HUES6 (cell line): Measurements from ENCODE around the gene TPTE2.

Experiments used
- H3K27ac ChIP-seq: 2 replicates; pipeline ENCODE4 v1.7.0; 2013; ENCODE audit warnings: low read depth, mild to moderate bottlenecking, low read length, inconsistent platforms
- H3K27me3 ChIP-seq: 2 replicates; pipeline ENCODE4 v1.6.1; 2013; ENCODE audit warnings: low read length; ENCODE audit not compliant: control insufficient read depth, insufficient read depth
- H3K36me3 ChIP-seq: 2 replicates; pipeline ENCODE4 v1.6.1; 2013; ENCODE audit warnings: low read length; ENCODE audit not compliant: control insufficient read depth, insufficient read depth
- H3K4me1 ChIP-seq: 2 replicates; pipeline ENCODE4 v1.6.1; 2013; ENCODE audit warnings: low read length; ENCODE audit not compliant: control insufficient read depth, insufficient read depth
- H3K4me3 ChIP-seq: 2 replicates; pipeline ENCODE4 v1.5.1; 2013; ENCODE audit warnings: low read depth, low read length
- H3K9ac ChIP-seq: one replicate; pipeline ENCODE4 v1.6.1; 2013; ENCODE audit warnings: mild to moderate bottlenecking, low read length
- H3K9me3 ChIP-seq: 2 replicates; pipeline ENCODE4 v1.6.1; 2013; ENCODE audit warnings: low read depth, low read length; ENCODE audit not compliant: control insufficient read depth, insufficient read depth

Gene TPTE2

DNA sequence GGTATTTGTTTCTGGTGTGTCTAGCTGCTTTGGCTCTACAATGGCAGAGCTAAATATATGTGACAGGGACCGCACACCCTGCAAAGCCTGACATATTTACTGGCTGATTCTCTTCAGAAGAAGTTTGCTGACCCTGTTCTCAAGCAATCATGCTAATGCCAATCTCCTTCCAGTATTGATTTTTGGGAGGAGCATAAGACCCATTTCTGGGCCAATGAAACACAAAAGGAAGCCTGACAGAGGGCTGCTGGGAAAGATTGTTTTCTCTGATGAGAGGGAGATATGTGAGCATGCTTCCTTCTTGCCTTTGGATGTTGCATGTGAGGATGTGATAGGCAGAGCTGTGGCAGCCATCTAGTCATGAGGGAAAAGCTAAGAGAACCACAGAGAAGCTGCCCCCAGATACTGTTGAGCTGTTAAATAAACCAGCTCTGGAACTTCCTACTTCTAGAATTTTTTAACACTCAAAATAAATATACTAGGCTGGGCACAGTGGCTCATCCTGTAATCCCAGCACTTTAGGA lies 31.4 kb upstream of the TPTE2 start:
- Histone ChIP-seq H3K36me3 (no peaks in the 10 kb centered on the region), H3K9ac (no peak overlapping the region), H3K4me3 (no peak overlapping the region), H3K4me1 (no peaks in the 10 kb centered on the region; the same call in 1 of the 2 replicates), H3K27me3 (no peaks in the 10 kb centered on the region), H3K9me3 (peaks cover 3% of the 10 kb centered on the region; the same call in 1 of the 2 replicates), H3K27ac (no peak overlapping the region)

DNA sequence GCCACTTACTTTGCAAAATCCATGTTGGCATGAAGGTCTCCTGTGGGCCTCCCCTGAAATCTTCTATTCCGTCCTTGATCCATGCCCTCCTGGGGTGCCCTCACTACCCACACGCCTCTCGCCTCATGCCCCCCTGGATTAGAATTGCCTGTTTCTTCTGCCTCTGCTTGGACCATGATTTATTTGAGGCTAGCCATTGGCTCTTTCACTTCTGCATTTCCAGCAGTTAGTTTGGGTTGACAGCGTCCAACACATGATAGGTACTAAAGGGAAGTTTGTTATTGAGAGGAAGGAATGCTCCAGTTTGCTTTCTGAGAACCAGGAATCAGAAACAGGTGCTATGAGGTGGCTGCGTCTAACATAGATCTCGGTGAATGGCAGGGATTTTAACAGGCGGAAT lies 30.5 kb upstream of the TPTE2 start:
- peaks cover 3% of the 10 kb centered on the region; the same call in 1 of the 2 replicates for H3K9me3 ChIP-seq
- H3K27me3 ChIP-seq, result no peaks in the 10 kb centered on the region
- H3K4me3 ChIP-seq, result no peak overlapping the region
- H3K9ac ChIP-seq, result no peak overlapping the region
- H3K27ac ChIP-seq, result no peak overlapping the region
- H3K4me1 ChIP-seq, result peaks cover 5% of the 10 kb centered on the region; the same call in 1 of the 2 replicates
- H3K36me3 ChIP-seq, result no peaks in the 10 kb centered on the region

DNA sequence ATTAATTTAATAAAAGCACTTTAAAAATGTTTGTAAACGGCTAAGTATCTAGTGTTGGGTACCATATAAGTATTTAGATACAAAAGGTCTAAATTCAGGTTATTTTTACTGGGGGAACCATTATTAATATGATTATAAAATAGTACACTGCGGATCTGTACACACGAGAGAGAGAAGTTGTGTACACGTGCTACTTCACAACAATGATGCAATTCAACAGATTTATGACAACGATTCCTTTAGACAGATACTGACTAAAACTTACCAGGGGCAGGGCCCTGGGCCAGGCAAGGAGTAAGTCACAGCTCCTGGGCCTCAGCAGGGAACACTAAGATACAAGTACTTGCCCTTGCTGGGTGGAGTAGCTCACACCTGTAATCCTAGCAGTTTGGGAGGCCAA lies 29.1 kb upstream of the TPTE2 start:
- Histone ChIP-seq H3K9ac (no peak overlapping the region), H3K27me3 (no peaks in the 10 kb centered on the region), H3K9me3 (peaks cover 11% of the 10 kb centered on the region; the same call in 1 of the 2 replicates), H3K36me3 (no peaks in the 10 kb centered on the region), H3K27ac (no peak overlapping the region), H3K4me1 (peaks cover 5% of the 10 kb centered on the region; the same call in 1 of the 2 replicates), H3K4me3 (no peak overlapping the region)

DNA sequence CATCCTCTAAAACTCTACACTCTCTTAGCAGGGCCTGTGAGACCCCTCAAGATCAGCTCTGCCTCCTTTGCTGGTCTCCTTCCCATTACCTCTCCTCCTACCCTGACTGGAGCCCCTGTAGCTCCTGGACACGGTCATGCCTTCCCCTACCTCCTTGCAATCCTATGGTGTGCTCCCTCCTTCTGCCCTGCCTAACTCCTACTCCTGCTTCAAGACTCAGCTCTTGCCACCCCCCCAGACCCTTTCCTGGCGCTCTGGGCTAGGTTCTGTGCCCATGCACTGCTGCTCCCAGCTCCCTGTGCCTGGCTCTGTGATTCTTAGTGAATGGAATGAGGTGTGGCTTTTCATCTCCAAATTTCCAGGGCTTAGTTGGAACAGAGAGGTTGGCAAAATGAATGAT lies 28.0 kb upstream of the TPTE2 start:
- Histone ChIP-seq H3K27me3 (no peaks in the 10 kb centered on the region), H3K4me1 (peaks cover 5% of the 10 kb centered on the region; the same call in 1 of the 2 replicates), H3K4me3 (no peak overlapping the region), H3K9ac (no peak overlapping the region), H3K27ac (no peak overlapping the region), H3K9me3 (peaks cover 13% of the 10 kb centered on the region; the same call in 1 of the 2 replicates), H3K36me3 (no peaks in the 10 kb centered on the region)

DNA sequence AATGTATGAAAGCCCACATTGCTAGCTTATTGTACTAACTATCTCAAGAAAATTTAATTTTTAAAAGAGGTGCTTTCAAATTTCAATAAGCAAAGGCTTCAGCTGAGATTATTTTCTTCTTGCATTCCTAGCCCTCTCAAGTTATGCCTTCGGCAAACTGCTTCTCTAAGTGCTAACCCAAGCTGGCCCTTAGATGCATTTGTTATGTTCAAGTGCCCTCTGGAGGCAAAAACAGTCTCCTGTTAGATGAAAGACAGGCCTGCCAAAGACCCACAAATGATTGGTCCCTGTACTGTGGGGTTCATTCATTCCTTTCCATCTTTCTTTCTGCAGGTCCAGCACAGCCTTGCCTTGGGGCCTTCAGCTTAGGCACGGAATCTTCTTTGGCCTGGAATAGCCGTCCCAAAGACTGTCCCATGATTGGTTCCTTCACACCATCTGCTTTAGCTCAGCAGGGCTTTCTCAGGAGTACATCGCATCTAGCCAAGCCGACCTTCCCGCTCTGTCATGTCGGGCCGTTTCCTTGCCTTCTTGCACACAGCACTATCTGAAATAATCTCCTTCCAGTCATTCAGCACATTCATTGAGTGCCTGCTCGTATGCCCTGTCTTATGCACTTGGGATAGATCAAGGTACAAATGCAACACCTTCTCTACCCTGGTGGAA lies 26.4 kb upstream of the TPTE2 start:
- peaks cover 5% of the 10 kb centered on the region; the same call in 1 of the 2 replicates for H3K4me1 ChIP-seq
- no peak overlapping the region for H3K4me3 ChIP-seq
- no peak overlapping the region for H3K9ac ChIP-seq
- H3K36me3 ChIP-seq, result no peaks in the 10 kb centered on the region
- no peak overlapping the region for H3K27ac ChIP-seq
- H3K9me3 ChIP-seq, result peaks cover 13% of the 10 kb centered on the region; the same call in 1 of the 2 replicates
- H3K27me3 ChIP-seq, result no peaks in the 10 kb centered on the region

DNA sequence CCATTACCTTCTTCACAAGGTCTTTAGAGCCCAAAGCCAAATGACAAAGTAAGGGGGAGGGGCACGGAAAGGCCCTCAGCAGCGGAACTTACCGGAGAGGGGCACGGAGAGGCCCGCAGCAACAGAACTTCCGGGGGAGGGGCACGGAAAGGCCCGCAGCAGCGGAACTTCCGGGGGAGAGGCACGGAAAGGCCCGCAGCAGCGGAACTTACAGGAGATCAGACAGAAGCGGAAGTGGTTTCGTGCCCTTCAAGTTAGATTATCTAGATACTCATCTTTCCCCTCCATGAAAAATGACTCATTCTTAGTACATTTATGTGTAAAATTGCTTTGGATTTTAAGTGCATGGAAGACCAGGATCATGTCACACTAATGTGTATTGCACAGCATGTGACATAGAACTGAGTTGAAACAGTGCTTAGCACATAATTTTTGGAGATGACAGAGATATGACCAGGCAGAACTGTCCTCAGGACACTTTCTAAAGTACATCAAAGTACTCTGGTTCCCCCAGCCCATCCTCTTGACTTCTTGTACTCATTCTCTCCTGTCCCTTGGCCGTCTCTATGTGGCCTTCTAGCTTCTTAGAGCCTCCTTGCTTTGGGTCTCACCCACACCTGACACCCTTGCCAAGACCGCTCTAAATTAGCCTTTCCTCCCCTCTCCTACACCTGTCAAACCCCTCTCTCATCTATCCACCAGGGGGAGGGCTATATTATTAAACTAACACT lies 25.7 kb upstream of the TPTE2 start:
- Histone ChIP-seq H3K4me3 (peak overlapping the region; percentile 43; the same call in 1 of the 2 replicates), H3K27ac (no peak overlapping the region), H3K36me3 (no peaks in the 10 kb centered on the region), H3K9me3 (peaks cover 13% of the 10 kb centered on the region; the same call in 1 of the 2 replicates), H3K27me3 (no peaks in the 10 kb centered on the region), H3K9ac (no peak overlapping the region), H3K4me1 (peaks cover 5% of the 10 kb centered on the region; the same call in 1 of the 2 replicates)

DNA sequence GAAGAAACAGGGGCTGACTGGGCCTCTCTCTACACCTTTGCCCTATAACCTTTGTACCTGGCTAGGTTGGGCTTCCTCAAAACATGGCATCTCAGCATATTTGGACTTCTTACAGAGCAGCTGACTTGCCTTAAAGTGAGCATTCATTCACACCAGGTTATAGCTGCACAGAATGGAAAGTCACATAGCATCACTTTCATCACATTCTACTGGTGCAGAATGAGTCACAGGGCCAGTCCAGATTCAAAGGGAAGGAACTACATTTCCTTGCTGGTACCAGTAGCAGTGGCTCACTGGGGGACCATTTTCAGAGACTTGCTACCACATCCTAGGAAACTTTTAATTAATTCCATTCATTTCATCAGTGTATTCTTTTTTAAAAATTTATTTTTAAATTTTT lies 20.3 kb upstream of the TPTE2 start:
- no peak overlapping the region for H3K9ac ChIP-seq
- no peak overlapping the region for H3K27ac ChIP-seq
- H3K36me3 ChIP-seq, result no peaks in the 10 kb centered on the region
- H3K4me3 ChIP-seq, result no peak overlapping the region
- H3K4me1 ChIP-seq, result no peaks in the 10 kb centered on the region
- no peaks in the 10 kb centered on the region; the same call in 1 of the 2 replicates for H3K27me3 ChIP-seq
- peaks cover 20% of the 10 kb centered on the region; the same call in 1 of the 2 replicates for H3K9me3 ChIP-seq

DNA sequence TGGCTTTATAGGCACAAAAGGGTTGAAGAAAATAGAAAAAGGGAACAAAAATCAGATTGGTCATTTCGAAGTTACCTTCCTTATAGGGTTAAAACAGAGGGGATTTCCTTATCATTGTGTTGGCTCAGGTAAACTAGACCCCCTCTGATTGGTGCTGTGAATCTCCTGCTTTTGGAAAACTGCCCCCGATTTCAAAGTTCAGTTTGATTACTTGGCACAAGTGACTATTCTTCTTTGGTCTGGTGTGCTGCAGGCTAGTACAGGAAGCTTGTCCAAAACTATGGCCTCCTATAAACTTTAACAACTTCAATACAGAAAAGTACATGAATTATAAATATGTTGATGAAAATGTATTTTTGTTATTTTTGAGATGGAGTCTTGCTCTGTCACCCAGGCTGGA lies 13.9 kb upstream of the TPTE2 start:
- H3K9me3 ChIP-seq, result peaks cover 20% of the 10 kb centered on the region; the same call in 1 of the 2 replicates

DNA sequence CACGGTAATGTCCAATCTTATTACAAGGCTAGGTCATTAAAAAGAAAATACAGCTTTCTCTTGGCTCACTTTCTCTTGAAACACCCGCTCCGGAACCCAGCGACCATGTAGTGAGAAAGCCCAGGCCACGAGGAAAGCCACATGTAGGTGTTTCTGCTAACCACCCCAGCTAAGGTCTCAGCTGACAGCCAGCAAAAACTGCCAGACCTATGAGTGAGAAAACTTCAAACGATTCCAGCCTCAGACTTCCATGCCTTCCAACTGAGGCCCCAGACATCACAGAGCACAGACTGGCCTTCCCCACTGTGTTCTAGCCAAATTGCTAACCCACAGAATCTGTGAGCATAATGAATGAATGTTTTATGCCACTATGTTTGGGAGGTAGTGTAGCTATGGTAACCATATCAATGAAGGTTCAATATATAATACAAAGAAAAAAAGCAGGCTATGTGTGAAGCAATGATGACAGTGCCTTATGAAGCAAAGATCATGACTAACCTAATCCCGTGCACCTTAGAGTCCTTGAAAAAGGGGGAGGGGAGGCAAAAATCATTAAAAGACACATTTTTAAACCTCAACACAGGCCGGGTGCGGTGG lies 11.9 kb upstream of the TPTE2 start:
- H3K4me3 ChIP-seq, result no peak overlapping the region
- H3K9ac ChIP-seq, result no peak overlapping the region
- H3K36me3 ChIP-seq, result no peaks in the 10 kb centered on the region
- no peaks in the 10 kb centered on the region for H3K4me1 ChIP-seq
- no peaks in the 10 kb centered on the region for H3K27me3 ChIP-seq
- H3K9me3 ChIP-seq, result peaks cover 17% of the 10 kb centered on the region; the same call in 1 of the 2 replicates
- no peak overlapping the region for H3K27ac ChIP-seq

More for the DNA sequence above, 13.9 kb upstream of the TPTE2 start:
- Histone ChIP-seq H3K27me3 (no peaks in the 10 kb centered on the region; the same call in 1 of the 2 replicates), H3K4me3 (no peak overlapping the region), H3K9ac (no peak overlapping the region), H3K36me3 (no peaks in the 10 kb centered on the region), H3K4me1 (no peaks in the 10 kb centered on the region), H3K27ac (no peak overlapping the region)

DNA sequence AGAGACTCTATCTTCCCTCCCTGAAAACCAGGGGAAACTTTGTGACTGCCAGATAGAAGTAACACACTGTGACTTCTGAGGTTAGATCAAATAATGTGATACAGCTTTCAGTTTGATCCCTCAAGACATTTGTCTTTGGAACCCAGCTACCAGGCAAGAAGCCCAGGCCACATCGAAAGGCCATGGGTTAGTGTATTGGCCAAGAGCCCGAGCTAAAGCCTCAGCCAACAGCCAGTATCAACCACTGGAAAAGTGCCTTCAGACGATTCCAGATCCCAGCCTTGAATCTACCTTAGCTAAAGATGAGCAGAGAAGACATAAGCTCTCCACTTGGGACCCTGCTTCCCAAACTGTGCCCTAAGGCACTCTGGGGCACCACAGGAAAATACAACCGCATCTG lies 10.9 kb upstream of the TPTE2 start:
- H3K36me3 ChIP-seq, result no peaks in the 10 kb centered on the region
- H3K27ac ChIP-seq, result no peak overlapping the region
- H3K27me3 ChIP-seq, result no peaks in the 10 kb centered on the region
- H3K4me1 ChIP-seq, result no peaks in the 10 kb centered on the region
- H3K4me3 ChIP-seq, result no peak overlapping the region
- no peak overlapping the region for H3K9ac ChIP-seq
- peaks cover 17% of the 10 kb centered on the region; the same call in 1 of the 2 replicates for H3K9me3 ChIP-seq
